SK-N-SH (cell line): ENCODE data around the gene ITGA8.

Experiments
- EP300 ChIP-seq, 2 experiments: IDR thresholded peaks; 2 replicates each; pipeline versions ENCODE4 v1.4.0 to v1.6.1; 2012; ENCODE audit warnings: borderline replicate concordance in 1 of 2, low read depth in 1 of 2, low read length in 1 of 2
- MAX ChIP-seq: IDR thresholded peaks from 2 replicates; pipeline ENCODE4 v1.4.0; 2012; ENCODE audit warnings: low read depth
- MEF2A ChIP-seq: IDR thresholded peaks from 2 replicates; pipeline ENCODE4 v1.4.0; 2012; ENCODE audit warnings: low read depth, borderline replicate concordance
- POLR2AphosphoS5 ChIP-seq: IDR thresholded peaks from 2 replicates; pipeline ENCODE4 v1.6.1; 2012; ENCODE audit warnings: low read depth, low read length
- RAD21 ChIP-seq: IDR thresholded peaks from 2 replicates; pipeline ENCODE4 v1.6.1; 2012; ENCODE audit warnings: mild to moderate bottlenecking, low read length
- TF ChIP-seq, protein P1 (sequence below): fragments of 200-600 bp; sonication (generic); IDR thresholded peaks from 2 replicates; pipeline ENCODE4 v1.6.1; 2017; ENCODE audit warnings: antibody characterized with exemption, mild to moderate bottlenecking, moderate library complexity

DNA sequence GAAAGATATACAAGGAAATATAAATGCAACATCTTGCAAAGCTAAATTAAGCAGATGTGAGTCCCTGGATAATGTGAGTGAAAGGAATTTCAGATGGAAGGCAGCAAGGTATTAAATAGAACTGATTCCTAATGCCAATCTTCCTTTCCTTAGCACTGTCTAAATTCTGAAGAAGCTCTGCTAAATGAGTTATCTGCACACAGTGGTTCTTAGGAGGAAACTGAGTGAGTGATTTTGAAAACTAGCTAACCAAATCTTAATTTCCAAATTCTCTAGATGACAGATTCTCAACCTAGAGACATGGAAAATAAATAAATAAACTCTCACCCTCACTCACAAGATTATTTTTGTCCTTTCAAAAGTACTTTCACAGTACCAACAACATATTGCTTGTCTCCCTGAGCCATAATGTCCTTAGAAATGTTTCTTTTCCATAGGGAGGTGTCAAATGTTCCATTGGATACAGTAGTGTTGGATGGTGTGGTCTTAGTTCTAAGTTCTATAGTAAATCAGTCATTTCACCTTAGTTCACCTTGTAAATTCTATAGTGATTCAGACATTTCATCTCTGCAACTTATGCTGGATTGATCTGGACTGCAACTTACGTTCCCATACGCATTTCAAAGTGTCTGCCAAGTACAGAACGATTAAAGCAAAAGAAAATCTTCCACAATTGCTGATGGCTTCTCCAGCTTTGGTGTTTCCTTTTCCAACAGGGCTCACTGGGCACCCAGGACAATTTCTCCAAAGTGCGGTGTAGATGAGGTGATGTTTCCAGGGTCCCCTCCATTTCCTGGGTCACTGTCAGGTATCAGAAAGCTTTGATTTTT, 203.3 kb downstream of the ITGA8 start:
- TF ChIP-seq MAX: no peak
- TF ChIP-seq MEF2A: no peak
- TF ChIP-seq POLR2AphosphoS5: no peak
- TF ChIP-seq EP300 (IDR thresholded peaks at IDR 0.05; ENCODE audit: borderline replicate concordance in 1 of 2, low read depth in 1 of 2, low read length in 1 of 2): no peak
- TF ChIP-seq RAD21: no peak
- TF ChIP-seq, protein P1, sequence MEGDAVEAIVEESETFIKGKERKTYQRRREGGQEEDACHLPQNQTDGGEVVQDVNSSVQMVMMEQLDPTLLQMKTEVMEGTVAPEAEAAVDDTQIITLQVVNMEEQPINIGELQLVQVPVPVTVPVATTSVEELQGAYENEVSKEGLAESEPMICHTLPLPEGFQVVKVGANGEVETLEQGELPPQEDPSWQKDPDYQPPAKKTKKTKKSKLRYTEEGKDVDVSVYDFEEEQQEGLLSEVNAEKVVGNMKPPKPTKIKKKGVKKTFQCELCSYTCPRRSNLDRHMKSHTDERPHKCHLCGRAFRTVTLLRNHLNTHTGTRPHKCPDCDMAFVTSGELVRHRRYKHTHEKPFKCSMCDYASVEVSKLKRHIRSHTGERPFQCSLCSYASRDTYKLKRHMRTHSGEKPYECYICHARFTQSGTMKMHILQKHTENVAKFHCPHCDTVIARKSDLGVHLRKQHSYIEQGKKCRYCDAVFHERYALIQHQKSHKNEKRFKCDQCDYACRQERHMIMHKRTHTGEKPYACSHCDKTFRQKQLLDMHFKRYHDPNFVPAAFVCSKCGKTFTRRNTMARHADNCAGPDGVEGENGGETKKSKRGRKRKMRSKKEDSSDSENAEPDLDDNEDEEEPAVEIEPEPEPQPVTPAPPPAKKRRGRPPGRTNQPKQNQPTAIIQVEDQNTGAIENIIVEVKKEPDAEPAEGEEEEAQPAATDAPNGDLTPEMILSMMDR: no peak
